OCI-LY3 (cell line): ENCODE results near the gene BASP1.

Source experiments
- H2AFZ ChIP-seq: fragments of 200-600, 300-600 bp; shearing (Covaris generic); 2 replicates; pipeline ENCODE4 v1.6.0; 2014; ENCODE audit warnings: antibody characterized with exemption, low read depth, low read length
- H3K27ac ChIP-seq: fragments of 200-600, 300-600 bp; sonication (generic); 2 replicates; pipeline ENCODE4 v1.5.1; 2014; ENCODE audit warnings: mild to moderate bottlenecking, low read length, moderate library complexity, mixed read lengths
- H3K27me3 ChIP-seq: fragments of 200-600, 300-600 bp; sonication (generic); 2 replicates; pipeline ENCODE4 v1.6.1; 2014; ENCODE audit warnings: low read depth, low read length, mixed read lengths
- H3K36me3 ChIP-seq: fragments of 200-600, 300-600 bp; sonication (generic); replicated peaks from 2 replicates; pipeline ENCODE3; 2014; ENCODE audit warnings: low read depth, low read length, mixed read lengths
- H3K4me1 ChIP-seq: fragments of 300-600, 200-600 bp; sonication (generic); 2 replicates; pipeline ENCODE4 v1.6.1; 2014; ENCODE audit warnings: low read length, mixed read lengths
- H3K4me2 ChIP-seq: fragments of 200-600, 300-600 bp; sonication (generic); 2 replicates; pipeline ENCODE4 v1.6.1; 2014; ENCODE audit warnings: low read length, mixed read lengths
- H3K4me3 ChIP-seq: fragments of 300-600, 200-600 bp; sonication (generic); 2 replicates; pipeline ENCODE4 v1.5.1; 2014; ENCODE audit warnings: antibody characterized with exemption, mild to moderate bottlenecking, low read length, moderate library complexity
- H3K79me2 ChIP-seq: fragments of 300-600, 200-600 bp; shearing (Covaris generic); 2 replicates; pipeline ENCODE4 v1.6.1; 2014; ENCODE audit warnings: mild to moderate bottlenecking, low read length, mixed read lengths
- H3K9ac ChIP-seq: fragments of 300-600, 200-600 bp; shearing (Covaris generic); 2 replicates; pipeline ENCODE4 v1.6.0; 2014; ENCODE audit warnings: mild to moderate bottlenecking, low read length, moderate library complexity
- H3K9me3 ChIP-seq: fragments of 200-600, 300-600 bp; shearing (Covaris generic); 2 replicates; pipeline ENCODE4 v1.6.1; 2014; ENCODE audit warnings: low read length, mixed read lengths; ENCODE audit not compliant: insufficient read depth
- H4K20me1 ChIP-seq: fragments of 200-600, 300-600 bp; sonication (generic); 2 replicates; pipeline ENCODE4 v1.6.1; 2016; ENCODE audit warnings: low read length, mixed read lengths; ENCODE audit not compliant: insufficient read depth
- CTCF ChIP-seq: fragments of 200-600, 300-600 bp; sonication (generic); IDR thresholded peaks from 2 replicates; pipeline ENCODE4 v1.5.1; 2014; ENCODE audit warnings: antibody characterized with exemption, low read length, low read depth
- EZH2phosphoT487 ChIP-seq: fragments of 200-600 bp; shearing (Covaris generic); IDR thresholded peaks from 2 replicates; pipeline ENCODE4 v1.6.1; 2018; ENCODE audit warnings: antibody characterized with exemption, mixed run types, low read depth

BASP1 gene

GRCh38 chr5:17223367-17224185, 6.1 kb downstream of the BASP1 start:
- TF ChIP-seq EZH2phosphoT487 (no peak), CTCF (no peak)
- Histone ChIP-seq H3K27ac (peak overlapping the region; percentile 99), H3K4me1 (peaks cover 81% of the 10 kb centered on the region)

DNA sequence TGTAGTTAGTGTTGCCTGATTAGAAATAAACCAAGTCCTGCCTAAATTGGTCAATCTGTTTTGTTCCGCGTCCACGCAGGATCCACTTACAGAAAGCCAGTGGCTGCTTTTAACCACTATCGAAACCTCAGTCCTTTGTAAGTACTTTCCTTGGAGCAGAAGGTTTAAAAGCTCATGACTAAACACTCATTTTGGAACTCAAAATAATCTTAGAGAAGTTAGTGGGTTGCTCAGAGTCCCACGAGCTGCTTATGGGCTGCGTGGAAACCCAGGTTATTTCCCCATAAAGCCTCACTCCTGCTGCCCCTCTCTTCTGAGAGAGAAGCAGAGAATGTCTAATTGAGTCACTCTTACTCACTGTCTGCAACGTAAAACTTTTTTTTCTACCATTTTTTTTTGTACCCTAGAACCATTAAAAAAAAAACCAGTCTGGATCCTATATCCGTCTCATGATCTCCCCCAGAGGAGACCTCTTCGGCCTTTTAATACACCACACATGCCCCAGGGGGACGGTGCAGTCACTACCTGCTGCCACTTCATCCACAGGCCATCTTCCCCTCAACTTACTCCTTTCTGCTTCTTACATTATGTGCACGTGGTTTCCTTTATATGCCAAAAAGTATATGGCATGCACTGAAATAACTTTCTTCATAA, 7.6 kb downstream of the BASP1 start:
- H3K36me3 ChIP-seq, result peaks cover 32% of the 10 kb centered on the region
- TF ChIP-seq EZH2phosphoT487 (no peak), CTCF (no peak)
- no peaks in the 10 kb centered on the region for H3K27me3 ChIP-seq
- peak overlapping the region; percentile 98 for H3K4me2 ChIP-seq
- peak overlapping the region; percentile 99 for H3K27ac ChIP-seq
- H3K4me1 ChIP-seq, result peaks cover 91% of the 10 kb centered on the region
- no peak overlapping the region for H2AFZ ChIP-seq
- H3K79me2 ChIP-seq, result peaks cover 100% of the 10 kb centered on the region
- H4K20me1 ChIP-seq, result peaks cover 95% of the 10 kb centered on the region
- peak overlapping the region; percentile 91 for H3K9ac ChIP-seq
- H3K4me3 ChIP-seq, result peak overlapping the region; percentile 98
- no peaks in the 10 kb centered on the region for H3K9me3 ChIP-seq

More at GRCh38 chr5:17223367-17224185, 6.1 kb downstream of the BASP1 start:
- no peaks in the 10 kb centered on the region for H3K9me3 ChIP-seq
- H3K27me3 ChIP-seq, result no peaks in the 10 kb centered on the region
- peaks cover 94% of the 10 kb centered on the region for H4K20me1 ChIP-seq
- peak overlapping the region; percentile 98 for H3K4me3 ChIP-seq
- H3K79me2 ChIP-seq, result peaks cover 100% of the 10 kb centered on the region
- H3K4me2 ChIP-seq, result peak overlapping the region; percentile 98
- peaks cover 39% of the 10 kb centered on the region for H3K36me3 ChIP-seq
- H2AFZ ChIP-seq, result no peak overlapping the region
- peak overlapping the region; percentile 91 for H3K9ac ChIP-seq

DNA sequence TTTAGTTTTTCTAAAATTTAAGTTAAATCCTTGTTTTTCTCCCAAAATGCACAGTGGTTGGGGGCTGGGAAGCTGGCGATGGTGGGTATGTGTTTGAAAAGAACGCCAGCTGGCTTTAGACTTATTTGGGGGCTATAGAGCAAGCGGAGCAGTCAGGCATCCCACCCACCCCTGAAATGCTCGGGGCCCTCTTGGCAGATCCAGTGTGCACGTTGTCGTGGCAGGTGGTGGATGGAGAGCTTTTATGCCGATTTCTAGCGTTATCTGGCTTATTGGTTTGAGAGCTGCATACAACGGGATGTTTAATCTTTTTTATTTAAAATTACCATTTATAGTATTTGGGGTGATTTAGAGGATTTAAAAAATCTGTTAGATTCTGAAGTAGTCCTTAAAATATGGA, 8.1 kb downstream of the BASP1 start:
- peaks cover 88% of the 10 kb centered on the region for H3K4me1 ChIP-seq
- H3K4me3 ChIP-seq, result peak overlapping the region; percentile 98
- H3K9ac ChIP-seq, result peak overlapping the region; percentile 91
- H3K36me3 ChIP-seq, result peaks cover 33% of the 10 kb centered on the region
- H2AFZ ChIP-seq, result no peak overlapping the region
- TF ChIP-seq CTCF (no peak), EZH2phosphoT487 (no peak)
- H3K79me2 ChIP-seq, result peaks cover 100% of the 10 kb centered on the region
- no peaks in the 10 kb centered on the region for H3K27me3 ChIP-seq
- H3K4me2 ChIP-seq, result peak overlapping the region; percentile 98
- peak overlapping the region; percentile 99 for H3K27ac ChIP-seq
- no peaks in the 10 kb centered on the region for H3K9me3 ChIP-seq
- H4K20me1 ChIP-seq, result peaks cover 95% of the 10 kb centered on the region

DNA sequence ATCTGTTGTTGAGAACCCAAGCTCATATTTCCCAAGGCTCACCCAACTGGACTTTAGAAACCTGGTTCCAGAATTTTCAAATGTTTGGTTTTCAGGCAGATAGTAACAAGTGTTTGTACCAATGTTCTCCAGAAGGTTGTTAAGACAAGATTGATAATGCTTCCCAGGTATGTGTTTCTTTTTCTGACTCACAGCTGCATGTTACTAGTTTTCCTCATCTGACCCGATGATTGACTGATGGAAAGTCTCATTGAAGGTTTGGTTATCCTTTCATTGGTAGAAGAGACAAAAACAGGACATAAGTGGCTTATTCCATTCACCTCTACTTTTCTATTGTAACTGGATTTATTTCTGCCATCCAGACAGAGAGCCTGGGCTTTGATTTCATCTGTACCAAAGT, 10.4 kb downstream of the BASP1 start:
- H4K20me1 ChIP-seq, result peaks cover 95% of the 10 kb centered on the region
- peaks cover 79% of the 10 kb centered on the region for H3K4me1 ChIP-seq
- peak overlapping the region; percentile 57 for H3K9ac ChIP-seq
- peak overlapping the region; percentile 74 for H3K27ac ChIP-seq
- peak overlapping the region; percentile 68 for H3K4me3 ChIP-seq
- TF ChIP-seq CTCF (no peak), EZH2phosphoT487 (no peak)
- peak overlapping the region; percentile 86 for H3K4me2 ChIP-seq
- peaks cover 49% of the 10 kb centered on the region for H3K36me3 ChIP-seq
- H3K27me3 ChIP-seq, result no peaks in the 10 kb centered on the region
- H3K79me2 ChIP-seq, result peaks cover 100% of the 10 kb centered on the region
- no peak overlapping the region for H2AFZ ChIP-seq
- no peaks in the 10 kb centered on the region for H3K9me3 ChIP-seq
